ENCODE results near the gene SLC34A2.

The SLC34A2 gene

GRCh38 chr4:25703731-25704388 lies 48.2 kb downstream of the SLC34A2 start:
- TF ChIP-seq REST (IDR thresholded peaks at IDR 0.05; ENCODE audit: insufficient read depth in 1 of 2, low read depth in 2 of 2, low read length in 2 of 2) (no peak), SIN3A (IDR thresholded peaks at IDR 0.05; ENCODE audit: borderline replicate concordance, insufficient read depth, low read length) (no peak), FOXP2 (optimal IDR thresholded peaks at IDR 0.05; ENCODE audit: borderline replicate concordance, extremely low read depth, extremely low read length, insufficient read depth) (no peak), TAF1 (IDR thresholded peaks at IDR 0.05; ENCODE audit: borderline replicate concordance, insufficient read depth, low read length) (no peak), POLR2AphosphoS5 (IDR thresholded peaks at IDR 0.05; ENCODE audit: low read depth, low read length) (no peak)

- TF ChIP-seq REST (IDR thresholded peaks at IDR 0.05; ENCODE audit: insufficient read depth in 1 of 2, low read depth in 2 of 2, low read length in 2 of 2): no peak
- no peak for TF ChIP-seq POLR2AphosphoS5 (IDR thresholded peaks at IDR 0.05; ENCODE audit: low read depth, low read length)
- no peak for TF ChIP-seq FOXP2 (optimal IDR thresholded peaks at IDR 0.05; ENCODE audit: borderline replicate concordance, extremely low read depth, extremely low read length, insufficient read depth)
- TF ChIP-seq SIN3A (IDR thresholded peaks at IDR 0.05; ENCODE audit: borderline replicate concordance, insufficient read depth, low read length): no peak
- TF ChIP-seq TAF1 (IDR thresholded peaks at IDR 0.05; ENCODE audit: borderline replicate concordance, insufficient read depth, low read length): no peak
Measured at GRCh38 chr4:25704516-25704915, 48.9 kb downstream of the SLC34A2 start.

- TF ChIP-seq FOXP2 (optimal IDR thresholded peaks at IDR 0.05; ENCODE audit: borderline replicate concordance, extremely low read depth, extremely low read length, insufficient read depth) (no peak), REST (IDR thresholded peaks at IDR 0.05; ENCODE audit: insufficient read depth in 1 of 2, low read depth in 2 of 2, low read length in 2 of 2) (no peak), POLR2AphosphoS5 (IDR thresholded peaks at IDR 0.05; ENCODE audit: low read depth, low read length) (no peak), SIN3A (IDR thresholded peaks at IDR 0.05; ENCODE audit: borderline replicate concordance, insufficient read depth, low read length) (no peak)
Measured at GRCh38 chr4:25710637-25711036, 55.0 kb downstream of the SLC34A2 start.

- TF ChIP-seq POLR2AphosphoS5 (IDR thresholded peaks at IDR 0.05; ENCODE audit: low read depth, low read length): no peak
- TF ChIP-seq REST (IDR thresholded peaks at IDR 0.05; ENCODE audit: insufficient read depth in 1 of 2, low read depth in 2 of 2, low read length in 2 of 2): no peak
- TF ChIP-seq SIN3A (IDR thresholded peaks at IDR 0.05; ENCODE audit: borderline replicate concordance, insufficient read depth, low read length): no peak
- no peak for TF ChIP-seq TAF1 (IDR thresholded peaks at IDR 0.05; ENCODE audit: borderline replicate concordance, insufficient read depth, low read length)
- no peak for TF ChIP-seq FOXP2 (optimal IDR thresholded peaks at IDR 0.05; ENCODE audit: borderline replicate concordance, extremely low read depth, extremely low read length, insufficient read depth)
Measured at GRCh38 chr4:25712611-25713010, 57.0 kb downstream of the SLC34A2 start.

Data from PFSK-1 (cell line).